Karpas-422 (cell line): ENCODE results near the gene TMEM63B. TPM values are rescaled to one million over a fixed set of nuclear protein-coding genes. Genes with fewer than 3 reads are reported as not detected.

Experiments
- DNase-seq: peaks from one replicate; pipeline ENCODE4 v3.0.0-alpha.2; 2015
- H2AFZ ChIP-seq: fragments of 200-600 bp; sonication (generic); 2 replicates; pipeline ENCODE4 v1.6.1; 2014; ENCODE audit warnings: antibody characterized with exemption, low read length, mixed read lengths
- H3K27ac ChIP-seq: fragments of 200-600 bp; sonication (generic); 2 replicates; pipeline ENCODE4 v1.5.1; 2014; ENCODE audit warnings: mild to moderate bottlenecking, low read length, moderate library complexity
- H3K27me3 ChIP-seq: fragments of 200-600 bp; sonication (generic); 2 replicates; pipeline ENCODE4 v1.6.1; 2014; ENCODE audit warnings: low read length, mixed read lengths
- H3K36me3 ChIP-seq: fragments of 200-600 bp; sonication (generic); 2 replicates; pipeline ENCODE4 v1.6.1; 2014; ENCODE audit warnings: low read length, mixed read lengths; ENCODE audit not compliant: insufficient read depth
- H3K4me1 ChIP-seq: fragments of 200-600 bp; sonication (generic); 2 replicates; pipeline ENCODE4 v1.6.1; 2014; ENCODE audit warnings: mild to moderate bottlenecking, low read length, mixed read lengths
- H3K4me2 ChIP-seq: fragments of 200-600 bp; sonication (generic); 2 replicates; pipeline ENCODE4 v1.6.1; 2014; ENCODE audit warnings: low read length, low read depth, mild to moderate bottlenecking; ENCODE audit not compliant: poor library complexity, severe bottlenecking
- H3K4me3 ChIP-seq: fragments of 200-600 bp; sonication (generic); 2 replicates; pipeline ENCODE4 v1.5.1; 2014; ENCODE audit warnings: mild to moderate bottlenecking, antibody characterized with exemption, low read length, mixed read lengths
- H3K79me2 ChIP-seq: fragments of 200-600 bp; sonication (generic); 2 replicates; pipeline ENCODE4 v1.6.1; 2014; ENCODE audit warnings: mild to moderate bottlenecking, low read length, mixed read lengths
- H3K9ac ChIP-seq: fragments of 200-600 bp; sonication (generic); 2 replicates; pipeline ENCODE4 v1.6.0; 2014; ENCODE audit warnings: low read length
- H3K9me2 ChIP-seq: fragments of 200-600 bp; sonication (generic), shearing (Covaris generic); replicated peaks from 2 replicates; pipeline ENCODE4 v1.6.0; 2014; ENCODE audit warnings: mild to moderate bottlenecking, low read length, moderate library complexity; ENCODE audit not compliant: insufficient read depth
- H3K9me3 ChIP-seq: fragments of 300-700, 200-600 bp; sonication (generic); 2 replicates; pipeline ENCODE4 v1.6.1; 2014; ENCODE audit warnings: low read length, mixed read lengths
- H4K20me1 ChIP-seq: fragments of 200-600 bp; sonication (generic); 2 replicates; pipeline ENCODE4 v1.6.1; 2014; ENCODE audit warnings: mild to moderate bottlenecking, antibody characterized with exemption, low read length, low read depth; ENCODE audit not compliant: insufficient read depth
- total RNA-seq: library from RNA; depleted of rRNA; stranded (reverse); fragments of >200 nt; shearing (Covaris generic); gene quantifications from 2 replicates; pipeline ENCODE4 v1.2.3, GENCODE V29; 2014; ENCODE audit warnings: low replicate concordance

Gene TMEM63B
- total RNA-seq, 1 experiment from 2014 or later = 9.1 TPM

DNA sequence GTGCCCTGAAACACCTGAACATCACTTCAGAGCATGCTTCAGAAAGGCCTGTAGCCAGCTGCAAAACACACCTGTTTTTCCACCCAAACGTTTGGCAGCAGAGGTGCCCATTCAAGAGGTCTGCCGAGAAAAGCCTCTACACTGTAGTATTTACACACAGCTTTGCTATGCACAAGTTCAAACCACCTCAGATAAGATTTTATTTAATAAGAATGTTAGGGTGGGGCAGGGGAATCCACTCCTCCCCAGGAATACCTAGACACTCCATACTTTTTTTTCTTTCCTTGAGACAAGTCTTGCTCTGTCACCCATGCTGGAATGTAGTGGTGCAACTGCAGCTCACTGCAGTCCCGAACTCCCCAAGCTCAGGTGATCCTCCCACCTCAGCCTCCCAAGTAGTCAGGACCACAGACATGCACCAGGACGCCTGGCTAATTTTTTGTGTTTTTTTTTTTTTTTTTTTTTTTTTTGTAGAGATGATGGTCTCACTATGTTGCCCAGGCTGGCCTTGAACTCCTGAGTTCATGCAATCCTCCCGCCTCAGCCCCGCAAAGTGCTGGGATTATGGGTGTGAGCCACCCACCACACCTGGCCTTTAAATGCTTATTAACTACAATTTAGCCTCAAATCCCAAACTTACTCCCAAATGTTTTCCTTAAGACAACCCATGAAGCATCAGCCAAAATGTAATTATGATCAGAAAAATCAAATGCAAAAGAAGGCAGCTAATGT lies 9.8 kb upstream of the TMEM63B start:
- Histone ChIP-seq H3K4me2 (no peak overlapping the region), H3K9ac (no peak overlapping the region), H4K20me1 (peaks cover 63% of the 10 kb centered on the region)

DNA sequence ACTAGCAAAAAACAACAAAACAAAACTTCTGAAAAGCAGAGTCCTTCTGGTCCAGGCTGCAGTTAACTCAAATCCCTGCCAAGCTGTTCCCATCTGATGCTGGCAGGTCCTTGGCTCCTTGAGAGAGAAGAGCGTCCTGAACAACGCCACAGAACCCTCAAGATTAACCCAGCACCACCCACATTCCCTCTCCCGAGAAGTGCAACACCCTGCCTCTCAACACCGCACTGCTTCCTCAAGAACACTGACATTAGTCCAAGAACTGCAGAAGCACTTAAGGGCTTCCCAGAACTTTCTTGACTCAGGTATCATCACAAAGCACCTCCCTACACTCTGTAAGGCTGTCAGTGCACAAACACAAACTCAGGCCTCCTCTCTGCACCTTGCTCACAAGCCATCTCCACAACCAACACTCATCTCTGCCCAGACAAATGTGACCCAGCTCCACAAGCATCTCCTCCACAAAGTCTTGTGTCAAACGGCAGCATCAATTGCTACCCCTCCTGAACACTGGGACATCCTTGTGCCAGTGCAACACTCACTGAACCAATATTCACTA lies 7.6 kb upstream of the TMEM63B start:
- H3K4me2 ChIP-seq = no peak overlapping the region

More for the DNA sequence above, 9.8 kb upstream of the TMEM63B start:
- peaks cover 91% of the 10 kb centered on the region for H3K79me2 ChIP-seq
- H3K27ac ChIP-seq = no peak overlapping the region
- H2AFZ ChIP-seq = no peak overlapping the region
- DNase-seq = no peak
- H3K4me1 ChIP-seq = peaks cover 6% of the 10 kb centered on the region
- no peaks in the 10 kb centered on the region for H3K9me3 ChIP-seq
- no peaks in the 10 kb centered on the region for H3K27me3 ChIP-seq
- peaks cover 18% of the 10 kb centered on the region for H3K36me3 ChIP-seq
- no peak overlapping the region for H3K4me3 ChIP-seq
- no peaks in the 10 kb centered on the region for H3K9me2 ChIP-seq

DNA sequence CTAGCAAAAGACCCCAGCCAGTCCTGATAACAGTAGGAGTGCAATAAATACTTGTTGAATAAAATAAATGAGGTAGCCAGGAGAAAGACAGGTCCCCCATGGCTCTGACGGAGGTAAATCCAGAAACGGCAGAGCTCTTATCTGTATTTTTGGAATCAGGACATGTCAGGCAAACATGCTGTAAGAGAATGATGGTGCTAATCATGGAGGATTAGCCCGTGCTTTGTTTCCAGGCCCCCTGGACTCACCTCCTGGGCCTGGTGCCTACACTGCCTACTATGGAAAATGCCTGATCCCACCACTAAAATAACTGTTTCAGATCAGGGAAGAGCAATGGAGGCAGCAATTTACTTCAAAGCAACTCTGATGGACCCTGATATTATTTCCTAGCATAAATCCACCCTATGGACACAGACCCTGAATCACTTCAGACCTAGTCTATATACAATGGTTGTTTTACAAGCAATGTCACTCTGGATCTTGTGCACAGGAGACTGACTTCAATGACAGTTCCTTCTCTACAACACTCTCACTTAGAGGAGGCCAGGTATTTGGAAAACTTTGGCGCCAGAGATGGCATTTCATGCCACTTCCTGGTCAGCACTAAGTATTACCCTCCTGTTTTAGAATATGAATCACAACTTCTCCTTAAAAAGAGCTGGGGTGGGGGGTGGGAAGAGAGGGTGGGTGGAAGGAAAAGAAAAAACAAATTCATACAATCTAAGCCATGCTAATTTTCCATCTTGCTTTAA lies 6.5 kb upstream of the TMEM63B start:
- Histone ChIP-seq H3K4me2 (no peak overlapping the region), H3K27me3 (no peaks in the 10 kb centered on the region), H3K9me2 (no peaks in the 10 kb centered on the region), H3K27ac (no peak overlapping the region), H3K4me1 (peaks cover 38% of the 10 kb centered on the region), H3K4me3 (no peak overlapping the region), H4K20me1 (peaks cover 56% of the 10 kb centered on the region), H2AFZ (no peak overlapping the region), H3K9ac (no peak overlapping the region), H3K36me3 (peaks cover 14% of the 10 kb centered on the region; the same call in 1 of the 2 replicates), H3K79me2 (peaks cover 100% of the 10 kb centered on the region), H3K9me3 (no peaks in the 10 kb centered on the region)
- no peak for DNase-seq

More for the DNA sequence above, 7.6 kb upstream of the TMEM63B start:
- Histone ChIP-seq H4K20me1 (peaks cover 56% of the 10 kb centered on the region), H2AFZ (no peak overlapping the region), H3K36me3 (peaks cover 11% of the 10 kb centered on the region; the same call in 1 of the 2 replicates), H3K79me2 (peaks cover 99% of the 10 kb centered on the region), H3K9me2 (no peaks in the 10 kb centered on the region), H3K27me3 (no peaks in the 10 kb centered on the region), H3K27ac (no peak overlapping the region), H3K9me3 (no peaks in the 10 kb centered on the region), H3K4me1 (peaks cover 27% of the 10 kb centered on the region), H3K4me3 (no peak overlapping the region), H3K9ac (no peak overlapping the region)
- DNase-seq = no peak

DNA sequence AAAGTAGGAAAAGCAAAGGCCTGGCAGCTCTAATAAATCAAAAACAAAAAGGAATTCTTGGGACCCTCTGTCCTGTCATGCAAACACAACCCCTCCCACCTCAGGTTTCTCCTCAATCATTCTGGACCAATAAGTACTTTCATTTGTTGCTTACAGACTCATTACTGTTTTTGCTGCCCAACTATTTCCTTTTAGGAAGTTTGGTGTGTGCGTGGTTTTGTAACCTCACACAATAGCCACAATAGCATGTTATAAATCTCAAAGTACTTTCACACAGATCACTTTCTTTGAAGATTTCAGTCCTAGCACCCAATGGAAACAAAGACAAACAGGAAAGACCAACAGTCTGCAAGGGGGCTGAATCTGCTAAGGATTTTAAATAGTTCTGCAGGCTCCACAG lies 4.6 kb upstream of the TMEM63B start:
- Histone ChIP-seq H3K27me3 (no peaks in the 10 kb centered on the region), H3K4me2 (peak overlapping the region; percentile 24), H3K79me2 (peaks cover 94% of the 10 kb centered on the region), H3K9me3 (no peaks in the 10 kb centered on the region), H3K9me2 (no peaks in the 10 kb centered on the region), H2AFZ (no peak overlapping the region), H3K9ac (no peak overlapping the region; the same call in 1 of the 2 replicates), H3K4me1 (peaks cover 43% of the 10 kb centered on the region), H4K20me1 (peaks cover 46% of the 10 kb centered on the region), H3K4me3 (no peak overlapping the region), H3K36me3 (peaks cover 10% of the 10 kb centered on the region; the same call in 1 of the 2 replicates), H3K27ac (no peak overlapping the region)
- no peak for DNase-seq

DNA sequence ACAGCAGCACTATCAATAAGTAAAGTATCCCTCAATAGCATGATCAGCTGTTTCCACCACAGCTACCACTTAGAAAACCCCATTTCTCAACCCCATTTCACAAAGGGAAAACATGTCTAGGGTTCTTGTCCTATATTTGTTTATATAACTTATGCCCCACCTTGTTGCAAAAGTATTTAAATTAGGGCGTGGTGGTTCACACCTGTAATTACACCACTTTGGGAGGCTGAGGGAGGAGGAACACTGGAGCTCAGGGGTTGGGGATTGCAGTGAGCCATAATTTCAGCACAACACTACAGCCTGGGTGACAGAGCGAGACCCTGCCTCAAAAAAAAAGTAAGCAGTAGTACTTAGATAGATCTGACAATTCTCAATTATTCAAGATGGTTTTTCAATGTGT lies 3.8 kb upstream of the TMEM63B start:
- peak overlapping the region; percentile 24 for H3K4me2 ChIP-seq
- no peak overlapping the region for H3K27ac ChIP-seq

DNA sequence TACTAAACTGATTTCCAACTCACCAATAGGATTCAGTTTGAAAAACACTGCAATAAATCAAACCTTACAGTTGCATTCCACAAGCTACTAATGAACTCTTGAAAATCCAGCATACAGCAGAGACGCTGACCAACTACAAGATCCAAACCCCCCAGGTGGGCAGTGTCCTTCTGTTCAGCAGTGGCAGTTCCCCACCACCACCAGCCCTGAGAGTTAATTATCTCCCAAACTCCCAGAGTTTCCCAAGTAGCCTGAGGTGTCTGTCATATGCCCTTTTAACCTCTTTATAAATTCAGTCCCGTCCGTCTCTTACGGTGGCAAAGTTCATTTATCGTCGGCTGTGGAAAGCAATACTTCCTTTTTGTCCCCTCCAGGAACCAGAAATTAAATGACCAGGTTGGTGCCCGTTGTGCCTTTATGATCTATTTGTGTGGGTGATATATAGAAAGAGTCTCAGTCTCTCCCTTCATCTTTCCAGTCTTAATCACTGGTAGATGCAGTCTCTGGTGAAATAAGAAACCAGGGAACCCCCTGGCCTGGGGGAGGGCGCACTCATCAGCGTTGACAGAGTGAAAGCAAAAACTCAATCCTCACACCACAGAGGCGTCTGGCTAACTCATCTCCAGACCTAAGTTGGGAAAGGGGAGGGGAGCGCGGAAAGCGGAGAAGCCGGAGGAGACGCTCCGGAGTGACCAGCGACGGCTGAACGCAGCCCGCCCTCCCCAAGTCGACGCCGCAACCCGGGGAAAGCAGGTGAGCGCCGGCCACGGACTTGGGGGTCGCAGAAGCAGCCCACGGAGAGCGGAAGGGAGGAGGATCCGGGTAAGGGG lies 819 bp upstream of the TMEM63B start:
- Histone ChIP-seq H3K4me3 (peak overlapping the region; percentile 79), H2AFZ (no peak overlapping the region)

More for the DNA sequence above, 3.8 kb upstream of the TMEM63B start:
- no peaks in the 10 kb centered on the region; the same call in 1 of the 2 replicates for H3K27me3 ChIP-seq
- peaks cover 39% of the 10 kb centered on the region for H4K20me1 ChIP-seq
- H3K9ac ChIP-seq = no peak overlapping the region
- no peaks in the 10 kb centered on the region for H3K9me2 ChIP-seq
- H3K4me1 ChIP-seq = peaks cover 45% of the 10 kb centered on the region
- no peaks in the 10 kb centered on the region for H3K9me3 ChIP-seq
- no peak overlapping the region for H3K4me3 ChIP-seq
- no peak overlapping the region for H2AFZ ChIP-seq
- DNase-seq = no peak
- H3K36me3 ChIP-seq = peaks cover 10% of the 10 kb centered on the region; the same call in 1 of the 2 replicates
- peaks cover 86% of the 10 kb centered on the region for H3K79me2 ChIP-seq

DNA sequence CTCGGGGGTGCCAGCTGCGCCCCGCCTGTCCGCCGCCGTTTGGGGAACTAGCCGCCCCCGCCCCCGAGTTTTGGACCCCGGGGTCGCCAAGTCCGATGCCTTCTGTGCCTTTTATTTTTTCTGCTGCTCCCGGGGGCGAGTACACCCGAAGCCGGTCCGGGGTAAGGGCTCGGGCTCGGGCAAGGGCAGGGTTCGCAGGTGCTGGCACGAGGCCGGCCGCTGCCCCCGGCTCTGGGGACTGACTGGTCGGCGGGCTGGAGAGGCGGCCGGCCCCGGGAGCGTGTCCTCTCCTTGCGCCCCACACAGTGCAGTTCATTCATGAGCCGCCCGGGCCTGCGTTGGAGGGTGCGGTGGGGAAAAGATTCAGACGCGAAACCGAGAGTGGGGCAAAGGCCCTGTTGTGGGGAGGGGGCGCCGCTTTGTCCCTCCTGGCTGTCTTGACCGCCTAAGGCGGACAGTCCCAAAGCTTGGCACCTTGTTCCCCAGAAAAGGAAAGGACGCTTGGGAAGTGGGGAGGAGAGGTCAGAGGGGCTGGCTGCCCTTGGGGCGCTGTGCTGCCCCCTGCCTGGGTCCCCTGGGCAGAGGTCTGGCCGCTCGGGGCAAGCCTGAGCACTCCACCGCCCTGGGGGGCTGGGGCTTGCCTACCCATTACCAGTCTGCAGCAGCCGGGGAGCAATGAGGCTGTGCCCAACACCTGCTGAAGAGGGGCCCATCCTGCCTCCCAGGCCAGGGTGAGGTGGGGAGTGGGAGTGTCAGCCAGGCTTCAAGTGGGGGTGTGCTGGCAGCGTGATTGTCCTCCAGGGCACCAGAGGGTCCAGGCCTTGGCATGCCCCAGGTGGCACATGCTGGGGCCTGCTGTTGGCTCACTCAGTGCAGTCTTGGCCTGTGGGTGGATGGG lies 915 bp downstream of the TMEM63B start:
- peak overlapping the region; percentile 82 for H3K4me3 ChIP-seq
- H3K27ac ChIP-seq = no peak overlapping the region
- H4K20me1 ChIP-seq = peaks cover 18% of the 10 kb centered on the region; the same call in 1 of the 2 replicates
- peaks cover 39% of the 10 kb centered on the region for H3K79me2 ChIP-seq
- DNase-seq = no peak
- peaks cover 10% of the 10 kb centered on the region; the same call in 1 of the 2 replicates for H3K36me3 ChIP-seq
- peak overlapping the region; percentile 94 for H3K4me2 ChIP-seq
- H2AFZ ChIP-seq = peak overlapping the region; percentile 89; the same call in 1 of the 2 replicates
- H3K4me1 ChIP-seq = peaks cover 41% of the 10 kb centered on the region
- H3K27me3 ChIP-seq = no peaks in the 10 kb centered on the region; the same call in 1 of the 2 replicates
- no peaks in the 10 kb centered on the region for H3K9me2 ChIP-seq
- H3K9ac ChIP-seq = peak overlapping the region; percentile 82
- H3K9me3 ChIP-seq = no peaks in the 10 kb centered on the region

More for the DNA sequence above, 819 bp upstream of the TMEM63B start:
- Histone ChIP-seq H3K27ac (peak overlapping the region; percentile 32; the same call in 1 of the 2 replicates), H3K27me3 (no peaks in the 10 kb centered on the region; the same call in 1 of the 2 replicates), H3K4me1 (peaks cover 45% of the 10 kb centered on the region), H3K9me2 (no peaks in the 10 kb centered on the region), H3K79me2 (peaks cover 56% of the 10 kb centered on the region), H3K4me2 (peak overlapping the region; percentile 92), H4K20me1 (peaks cover 23% of the 10 kb centered on the region; the same call in 1 of the 2 replicates), H3K9me3 (no peaks in the 10 kb centered on the region), H3K9ac (peak overlapping the region; percentile 90), H3K36me3 (peaks cover 10% of the 10 kb centered on the region; the same call in 1 of the 2 replicates)
- DNase-seq = peak; percentile 66
